Natural killer cell treated with Interleukin-12 subunit alpha and Interleukin-12 subunit beta and Interleukin-15 and Interleukin-18, amount 100 ng/mL, for 72 hours (primary cell): Measurements from ENCODE around the gene FAM151A. TPM values are rescaled to one million over a fixed set of nuclear protein-coding genes. Genes with fewer than 3 reads are reported as not detected.

Experiments used
- ATAC-seq, 2 donors: fragments of 150-1000 bp; cut with Tn5 transposase in 1 of 2; sonication (Bioruptor Pico), chemical (Tn5 transposase) in 1 of 2; 2 replicates each; pipeline ENCODE4 v1.10.0; 2021
- DNase-seq: peaks from one replicate; pipeline ENCODE4 v3.0.0; 2022; ENCODE audit warnings: low spot score
- H3K27ac Mint-ChIP-seq, 2 donors: 1 replicate in 1 of 2; 2 replicates in 1 of 2; pipeline ENCODE4 v1.8.0; 2022; ENCODE audit warnings: mixed read lengths in 2 of 2, mild to moderate bottlenecking in 1 of 2, moderate library complexity in 1 of 2
- H3K27me3 Mint-ChIP-seq, 2 donors: 1 replicate in 1 of 2; 2 replicates in 1 of 2; pipeline ENCODE4 v1.8.0; 2022; ENCODE audit warnings: mixed read lengths in 2 of 2
- H3K36me3 Mint-ChIP-seq: one replicate; pipeline ENCODE4 v1.8.0; 2022; ENCODE audit warnings: mixed read lengths
- H3K4me1 Mint-ChIP-seq, 2 donors: 1 replicate in 1 of 2; 2 replicates in 1 of 2; pipeline ENCODE4 v1.8.0; 2022; ENCODE audit warnings: low read depth in 2 of 2, mixed read lengths in 2 of 2, mild to moderate bottlenecking in 1 of 2
- H3K4me3 Mint-ChIP-seq: one replicate; pipeline ENCODE4 v1.8.0; 2022; ENCODE audit warnings: mixed read lengths
- H3K9me3 Mint-ChIP-seq: 2 replicates; pipeline ENCODE4 v1.8.0; 2022; ENCODE audit warnings: mixed read lengths
- total RNA-seq, 2 donors: library from RNA; stranded (reverse); gene quantifications; one replicate each; pipeline ENCODE4 v1.2.3, GENCODE V29; 2022

FAM151A gene
- total RNA-seq, 2 donors from 2014 or later: not detected

- DNase-seq: no peak
- Mint-ChIP-seq H3K27me3 (peaks cover 0 to 3% of the 10 kb centered on the region in 2 donors), H3K9me3 (no peaks in the 10 kb centered on the region), H3K4me1 (peaks cover 8 to 9% of the 10 kb centered on the region in 2 donors), H3K4me3 (no peak overlapping the region), H3K27ac (no peak overlapping the region), H3K36me3 (no peaks in the 10 kb centered on the region)
- peak in 1 of 2 donors; percentile 25 for ATAC-seq
Measured at GRCh38 chr1:54571803-54572541, 51.4 kb downstream of the FAM151A start.

- no peak overlapping the region for H3K4me3 Mint-ChIP-seq
Measured at GRCh38 chr1:54571326-54571725, 52.0 kb downstream of the FAM151A start.

GRCh38 chr1:54570161-54570560 is 53.2 kb downstream of the FAM151A start:
- H3K9me3 Mint-ChIP-seq: no peaks in the 10 kb centered on the region
- no peak overlapping the region for H3K4me3 Mint-ChIP-seq
- DNase-seq (no peak), ATAC-seq (no peak)
- H3K27ac Mint-ChIP-seq: no peak overlapping the region
- H3K36me3 Mint-ChIP-seq: no peaks in the 10 kb centered on the region
- peaks cover 8 to 9% of the 10 kb centered on the region in 2 donors for H3K4me1 Mint-ChIP-seq
- peaks cover 0 to 3% of the 10 kb centered on the region in 2 donors for H3K27me3 Mint-ChIP-seq

More at GRCh38 chr1:54571326-54571725, 52.0 kb downstream of the FAM151A start:
- DNase-seq: no peak
- Mint-ChIP-seq H3K27ac (no peak overlapping the region), H3K36me3 (no peaks in the 10 kb centered on the region), H3K27me3 (peaks cover 0 to 3% of the 10 kb centered on the region in 2 donors), H3K4me1 (peaks cover 8 to 9% of the 10 kb centered on the region in 2 donors), H3K9me3 (no peaks in the 10 kb centered on the region)
- no peak for ATAC-seq

- Mint-ChIP-seq H3K27me3 (no peaks in the 10 kb centered on the region), H3K4me3 (no peak overlapping the region), H3K27ac (no peak overlapping the region), H3K36me3 (no peaks in the 10 kb centered on the region), H3K4me1 (peaks cover 8 to 9% of the 10 kb centered on the region in 2 donors), H3K9me3 (no peaks in the 10 kb centered on the region)
- ATAC-seq (no peak), DNase-seq (no peak)
Measured at GRCh38 chr1:54569339-54569738, 54.0 kb downstream of the FAM151A start.

GRCh38 chr1:54567961-54568360 is 55.4 kb downstream of the FAM151A start:
- Mint-ChIP-seq H3K9me3 (no peaks in the 10 kb centered on the region), H3K36me3 (no peaks in the 10 kb centered on the region), H3K4me3 (no peak overlapping the region), H3K27ac (no peak overlapping the region), H3K27me3 (no peaks in the 10 kb centered on the region), H3K4me1 (peaks cover 8 to 9% of the 10 kb centered on the region in 2 donors)
- DNase-seq (no peak), ATAC-seq (no peak)

- Mint-ChIP-seq H3K36me3 (no peaks in the 10 kb centered on the region), H3K27me3 (no peaks in the 10 kb centered on the region), H3K9me3 (no peaks in the 10 kb centered on the region), H3K27ac (no peak overlapping the region), H3K4me3 (no peak overlapping the region), H3K4me1 (no peaks in the 10 kb centered on the region)
- peak; percentile 23 for DNase-seq
- ATAC-seq: no peak
Measured at GRCh38 chr1:54566438-54567141, 56.7 kb downstream of the FAM151A start.

GRCh38 chr1:54565113-54565501 is 58.2 kb downstream of the FAM151A start:
- Mint-ChIP-seq H3K9me3 (no peaks in the 10 kb centered on the region), H3K36me3 (no peaks in the 10 kb centered on the region), H3K4me3 (no peak overlapping the region), H3K27me3 (no peaks in the 10 kb centered on the region), H3K27ac (no peak overlapping the region), H3K4me1 (no peaks in the 10 kb centered on the region)
- DNase-seq: peak; percentile 41
- ATAC-seq: no peak

GRCh38 chr1:54564312-54565112 is 58.8 kb downstream of the FAM151A start:
- ATAC-seq (peak; percentile 13 to 32), DNase-seq (peak; percentile 25)
- Mint-ChIP-seq H3K4me3 (no peak overlapping the region), H3K4me1 (no peaks in the 10 kb centered on the region), H3K9me3 (no peaks in the 10 kb centered on the region), H3K27ac (no peak overlapping the region), H3K36me3 (no peaks in the 10 kb centered on the region), H3K27me3 (peaks cover 0 to 3% of the 10 kb centered on the region in 2 donors)

- Mint-ChIP-seq H3K4me1 (peaks cover 0 to 2% of the 10 kb centered on the region in 2 donors), H3K4me3 (no peak overlapping the region), H3K9me3 (no peaks in the 10 kb centered on the region), H3K36me3 (no peaks in the 10 kb centered on the region), H3K27me3 (peaks cover 8 to 10% of the 10 kb centered on the region in 2 donors), H3K27ac (no peak overlapping the region)
- ATAC-seq (no peak), DNase-seq (no peak)
Measured at GRCh38 chr1:54559771-54560231, 63.5 kb downstream of the FAM151A start.

Other genes with a start within 250 kb of the FAM151A start
- gene SSBP3, start 217.1 kb downstream of the FAM151A start, total RNA-seq: 10 to 100 TPM; 59.0 to 92.1 TPM
- under 1 TPM; 0.33 to 0.52 TPM for gene ACOT11, start 75.3 kb downstream of the FAM151A start, total RNA-seq
- under 1 TPM in 1 of 2 donors, not detected in 1; 0.84 TPM for gene MROH7, start 18.3 kb upstream of the FAM151A start, total RNA-seq
- gene TTC4, start 92.3 kb upstream of the FAM151A start, total RNA-seq: 10 to 100 TPM; 30.2 to 33.9 TPM
- 1 to 10 TPM; 4.6 to 4.9 TPM for gene PARS2, start 141.0 kb upstream of the FAM151A start, total RNA-seq
- gene TTC22, start 177.8 kb upstream of the FAM151A start, total RNA-seq: 1 to 10 TPM; 1.5 to 2.1 TPM